HepG2 (cell line): Measurements from ENCODE around the gene ITPR1. TPM values are rescaled to one million over a fixed set of nuclear protein-coding genes. Genes with fewer than 3 reads are reported as not detected.

Source experiments
- CC2D1A ChIP-seq: sonication (generic); formaldehyde crosslinking; IDR thresholded peaks from 2 replicates; pipeline ENCODE4 v1.8.1; 2023; ENCODE audit warnings: mild to moderate bottlenecking, missing genetic modification reagents
- HDAC6 ChIP-seq: fragments of 200-600 bp; sonication (generic); IDR thresholded peaks from 2 replicates; pipeline ENCODE4 v1.7.0; 2017; ENCODE audit warnings: mild to moderate bottlenecking, antibody characterized with exemption, low read length, low read depth
- MEIS1 ChIP-seq: sonication (generic); formaldehyde crosslinking; IDR thresholded peaks from 2 replicates; pipeline ENCODE4 v1.9.0; 2021; ENCODE audit warnings: mild to moderate bottlenecking, missing genetic modification reagents, moderate library complexity, borderline replicate concordance
- NCOA1 ChIP-seq: sonication (generic); formaldehyde crosslinking; IDR thresholded peaks from 2 replicates; pipeline ENCODE4 v1.9.0; 2021; ENCODE audit warnings: missing genetic modification reagents
- POGZ ChIP-seq: sonication (generic); formaldehyde crosslinking; IDR thresholded peaks from 2 replicates; pipeline ENCODE4 v1.4.0; 2020; ENCODE audit warnings: mild to moderate bottlenecking, missing genetic modification reagents
- PPARG ChIP-seq: conservative IDR thresholded peaks from 2 replicates; pipeline ENCODE4 v1.6.1; 2016; ENCODE audit warnings: missing biosample characterization, missing genetic modification reagents
- RNF2 ChIP-seq: fragments of 450-650 bp; conservative IDR thresholded peaks from 2 replicates; pipeline ENCODE4 v1.6.1; 2016; ENCODE audit warnings: low read depth
- ZBTB21 ChIP-seq: sonication (generic); formaldehyde crosslinking; IDR thresholded peaks from 2 replicates; pipeline ENCODE4 v1.4.0; 2020; ENCODE audit warnings: missing genetic modification reagents
- ZBTB3 ChIP-seq: sonication (generic); formaldehyde crosslinking; IDR thresholded peaks from 2 replicates; pipeline ENCODE4 v1.4.0; 2020; ENCODE audit warnings: low read depth, mild to moderate bottlenecking, moderate library complexity, missing genetic modification reagents, borderline replicate concordance
- ZNF256 ChIP-seq: sonication (generic); formaldehyde crosslinking; conservative IDR thresholded peaks from 2 replicates; pipeline ENCODE4 v1.4.0; 2020; ENCODE audit warnings: missing genetic modification reagents
- ZNF343 ChIP-seq: sonication (generic); formaldehyde crosslinking; IDR thresholded peaks from 2 replicates; pipeline ENCODE4 v1.4.0; 2020; ENCODE audit warnings: mild to moderate bottlenecking, missing genetic modification reagents
- ZNF354B ChIP-seq: sonication (generic); formaldehyde crosslinking; IDR thresholded peaks from 2 replicates; pipeline ENCODE4 v1.8.0; 2022; ENCODE audit warnings: mild to moderate bottlenecking, missing genetic modification reagents
- ZNF530 ChIP-seq: sonication (generic); formaldehyde crosslinking; IDR thresholded peaks from 2 replicates; pipeline ENCODE4 v1.5.0; 2020; ENCODE audit warnings: low read depth, mild to moderate bottlenecking, missing genetic modification reagents
- ZNF703 ChIP-seq: sonication (generic); formaldehyde crosslinking; IDR thresholded peaks from 2 replicates; pipeline ENCODE4 v1.5.1; 2020; ENCODE audit warnings: missing genetic modification reagents, mild to moderate bottlenecking, moderate library complexity, borderline replicate concordance
- ZNF781 ChIP-seq: sonication (generic); formaldehyde crosslinking; IDR thresholded peaks from 2 replicates; pipeline ENCODE4 v1.5.1; 2020; ENCODE audit warnings: borderline replicate concordance, mild to moderate bottlenecking, missing genetic modification reagents; ENCODE audit errors: not compliant biosample characterization
- polyA plus RNA-seq, 8 experiments: library from polyadenylated mRNA; depleted of rRNA in 3 of 8; stranded (reverse) in 7 of 8; unstranded in 1 of 8; fragments of >200 nt; fragmentation: Illumina TruSeq in 4 of 8; extraction: Trizol in 4 of 8; gene quantifications; 2 replicates each; pipeline versions ENCODE4 v1.2.1 to v1.2.3, GENCODE V29; 2011 to 2016; ENCODE audit warnings: low read depth in 4 of 8, missing spikeins in 1 of 8, mixed read lengths in 1 of 8; ENCODE audit not compliant: insufficient read depth in 1 of 8
- total RNA-seq, 5 experiments: library from RNA; depleted of rRNA; stranded (reverse); fragments of >200 nt; fragmentation: Illumina TruSeq; extraction: Trizol; gene quantifications; 2 replicates each; pipeline ENCODE4 v1.2.3, GENCODE V29; 2016; ENCODE audit warnings: low read depth in 1 of 5
- TF ChIP-seq, protein P1 (sequence below): sonication (generic); formaldehyde crosslinking; IDR thresholded peaks from 2 replicates; pipeline ENCODE4 v1.5.0; 2020; ENCODE audit warnings: mild to moderate bottlenecking, missing genetic modification reagents
- TF ChIP-seq, protein P2 (sequence below), 2 experiments: sonication (generic) in 1 of 2; formaldehyde crosslinking in 1 of 2; IDR thresholded peaks; 2 replicates each; pipeline versions ENCODE4 v1.4.0 to v1.6.1; 2018 to 2020; ENCODE audit warnings: missing genetic modification reagents in 2 of 2, borderline replicate concordance in 1 of 2, low read depth in 1 of 2, mild to moderate bottlenecking in 1 of 2, missing biosample characterization in 1 of 2
- TF ChIP-seq, protein P3 (sequence below): sonication (generic); formaldehyde crosslinking; IDR thresholded peaks from 2 replicates; pipeline ENCODE4 v1.4.0; 2020; ENCODE audit warnings: missing genetic modification reagents
- TF ChIP-seq, protein P4 (sequence below): sonication (generic); formaldehyde crosslinking; IDR thresholded peaks from 2 replicates; pipeline ENCODE4 v1.5.0; 2020; ENCODE audit warnings: missing genetic modification reagents
- TF ChIP-seq, protein P5 (sequence below): sonication (generic); formaldehyde crosslinking; IDR thresholded peaks from 2 replicates; pipeline ENCODE4 v1.8.0; 2022; ENCODE audit warnings: mild to moderate bottlenecking, missing genetic modification reagents
- TF ChIP-seq, protein P6 (sequence below): sonication (generic); formaldehyde crosslinking; IDR thresholded peaks from 2 replicates; pipeline ENCODE4 v1.4.0; 2020; ENCODE audit warnings: missing genetic modification reagents

The ITPR1 gene
- total and polyA plus RNA-seq, 2 of the 13 experiments (the other 11 are each of a cell fraction or from before 2014, with no cell fraction given) = 10.0 to 11.4 TPM

DNA sequence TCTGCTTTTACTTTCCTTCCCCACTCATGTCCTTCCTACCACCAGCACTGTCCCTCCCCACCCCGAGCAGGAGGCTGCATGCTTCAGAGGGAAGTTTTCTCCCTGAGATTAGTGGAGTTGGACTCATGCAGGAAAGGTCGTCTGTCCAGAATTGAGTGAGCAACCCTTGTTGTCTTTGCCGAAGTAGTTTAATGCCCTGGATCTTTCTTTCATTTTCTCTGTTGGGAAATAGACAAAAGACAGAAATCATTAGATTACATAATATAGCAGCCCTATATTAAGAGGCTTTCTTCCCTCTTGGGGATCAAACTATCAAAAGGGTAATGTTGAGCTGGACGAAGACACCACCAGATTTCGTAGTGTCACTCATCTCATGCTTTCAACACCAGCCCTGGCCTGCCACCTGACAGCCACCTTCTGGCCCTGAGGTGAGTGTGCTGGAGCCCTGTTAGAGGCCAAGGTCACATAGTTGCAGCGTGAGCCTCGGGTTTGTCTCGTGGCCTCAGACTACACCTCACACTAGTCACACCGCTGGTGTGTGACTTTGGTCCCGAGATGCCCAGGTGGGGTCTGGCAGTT, 231.0 kb downstream of the ITPR1 start (continued):
- TF ChIP-seq HDAC6 = no peak
- TF ChIP-seq ZNF256 = no peak
- TF ChIP-seq, protein P1, sequence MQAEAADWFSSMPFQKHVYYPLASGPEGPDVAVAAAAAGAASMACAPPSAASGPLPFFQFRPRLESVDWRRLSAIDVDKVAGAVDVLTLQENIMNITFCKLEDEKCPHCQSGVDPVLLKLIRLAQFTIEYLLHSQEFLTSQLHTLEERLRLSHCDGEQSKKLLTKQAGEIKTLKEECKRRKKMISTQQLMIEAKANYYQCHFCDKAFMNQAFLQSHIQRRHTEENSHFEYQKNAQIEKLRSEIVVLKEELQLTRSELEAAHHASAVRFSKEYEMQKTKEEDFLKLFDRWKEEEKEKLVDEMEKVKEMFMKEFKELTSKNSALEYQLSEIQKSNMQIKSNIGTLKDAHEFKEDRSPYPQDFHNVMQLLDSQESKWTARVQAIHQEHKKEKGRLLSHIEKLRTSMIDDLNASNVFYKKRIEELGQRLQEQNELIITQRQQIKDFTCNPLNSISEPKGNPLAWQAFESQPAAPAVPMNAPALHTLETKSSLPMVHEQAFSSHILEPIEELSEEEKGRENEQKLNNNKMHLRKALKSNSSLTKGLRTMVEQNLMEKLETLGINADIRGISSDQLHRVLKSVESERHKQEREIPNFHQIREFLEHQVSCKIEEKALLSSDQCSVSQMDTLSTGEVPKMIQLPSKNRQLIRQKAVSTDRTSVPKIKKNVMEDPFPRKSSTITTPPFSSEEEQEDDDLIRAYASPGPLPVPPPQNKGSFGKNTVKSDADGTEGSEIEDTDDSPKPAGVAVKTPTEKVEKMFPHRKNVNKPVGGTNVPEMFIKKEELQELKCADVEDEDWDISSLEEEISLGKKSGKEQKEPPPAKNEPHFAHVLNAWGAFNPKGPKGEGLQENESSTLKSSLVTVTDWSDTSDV (CRISPR knock-in tag) = no peak
- TF ChIP-seq ZNF781 = no peak
- peak; percentile 57 for TF ChIP-seq POGZ (CRISPR knock-in tag)
- TF ChIP-seq ZNF343 = no peak
- TF ChIP-seq ZBTB3 (CRISPR knock-in tag) = no peak
- TF ChIP-seq PPARG (CRISPR knock-in tag) = no peak
- TF ChIP-seq, protein P2, sequence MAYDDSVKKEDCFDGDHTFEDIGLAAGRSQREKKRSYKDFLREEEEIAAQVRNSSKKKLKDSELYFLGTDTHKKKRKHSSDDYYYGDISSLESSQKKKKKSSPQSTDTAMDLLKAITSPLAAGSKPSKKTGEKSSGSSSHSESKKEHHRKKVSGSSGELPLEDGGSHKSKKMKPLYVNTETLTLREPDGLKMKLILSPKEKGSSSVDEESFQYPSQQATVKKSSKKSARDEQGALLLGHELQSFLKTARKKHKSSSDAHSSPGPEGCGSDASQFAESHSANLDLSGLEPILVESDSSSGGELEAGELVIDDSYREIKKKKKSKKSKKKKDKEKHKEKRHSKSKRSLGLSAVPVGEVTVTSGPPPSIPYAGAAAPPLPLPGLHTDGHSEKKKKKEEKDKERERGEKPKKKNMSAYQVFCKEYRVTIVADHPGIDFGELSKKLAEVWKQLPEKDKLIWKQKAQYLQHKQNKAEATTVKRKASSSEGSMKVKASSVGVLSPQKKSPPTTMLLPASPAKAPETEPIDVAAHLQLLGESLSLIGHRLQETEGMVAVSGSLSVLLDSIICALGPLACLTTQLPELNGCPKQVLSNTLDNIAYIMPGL (CRISPR knock-in tag; IDR thresholded peaks at IDR 0.05; ENCODE audit: borderline replicate concordance in 1 of 2, low read depth in 1 of 2) = peak in 1 of 2 experiments; percentile 44; a peak in 1 of 4 replicates
- no peak for TF ChIP-seq MEIS1 (CRISPR knock-in tag)
- TF ChIP-seq, protein P3, sequence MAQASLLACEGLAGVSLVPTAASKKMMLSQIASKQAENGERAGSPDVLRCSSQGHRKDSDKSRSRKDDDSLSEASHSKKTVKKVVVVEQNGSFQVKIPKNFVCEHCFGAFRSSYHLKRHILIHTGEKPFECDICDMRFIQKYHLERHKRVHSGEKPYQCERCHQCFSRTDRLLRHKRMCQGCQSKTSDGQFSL (CRISPR knock-in tag) = no peak
- no peak for TF ChIP-seq NCOA1 (CRISPR knock-in tag)
- peak; percentile 59; the same call in 1 of the 2 replicates for TF ChIP-seq RNF2
- TF ChIP-seq, protein P4, sequence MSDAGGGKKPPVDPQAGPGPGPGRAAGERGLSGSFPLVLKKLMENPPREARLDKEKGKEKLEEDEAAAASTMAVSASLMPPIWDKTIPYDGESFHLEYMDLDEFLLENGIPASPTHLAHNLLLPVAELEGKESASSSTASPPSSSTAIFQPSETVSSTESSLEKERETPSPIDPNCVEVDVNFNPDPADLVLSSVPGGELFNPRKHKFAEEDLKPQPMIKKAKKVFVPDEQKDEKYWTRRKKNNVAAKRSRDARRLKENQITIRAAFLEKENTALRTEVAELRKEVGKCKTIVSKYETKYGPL (CRISPR knock-in tag) = no peak
- no peak for TF ChIP-seq ZNF354B
- no peak for TF ChIP-seq CC2D1A (CRISPR knock-in tag)
- TF ChIP-seq, protein P5, sequence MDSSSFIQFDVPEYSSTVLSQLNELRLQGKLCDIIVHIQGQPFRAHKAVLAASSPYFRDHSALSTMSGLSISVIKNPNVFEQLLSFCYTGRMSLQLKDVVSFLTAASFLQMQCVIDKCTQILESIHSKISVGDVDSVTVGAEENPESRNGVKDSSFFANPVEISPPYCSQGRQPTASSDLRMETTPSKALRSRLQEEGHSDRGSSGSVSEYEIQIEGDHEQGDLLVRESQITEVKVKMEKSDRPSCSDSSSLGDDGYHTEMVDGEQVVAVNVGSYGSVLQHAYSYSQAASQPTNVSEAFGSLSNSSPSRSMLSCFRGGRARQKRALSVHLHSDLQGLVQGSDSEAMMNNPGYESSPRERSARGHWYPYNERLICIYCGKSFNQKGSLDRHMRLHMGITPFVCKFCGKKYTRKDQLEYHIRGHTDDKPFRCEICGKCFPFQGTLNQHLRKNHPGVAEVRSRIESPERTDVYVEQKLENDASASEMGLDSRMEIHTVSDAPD = no peak
- TF ChIP-seq ZNF703 = no peak
- no peak for TF ChIP-seq ZNF530 (CRISPR knock-in tag)
- no peak for TF ChIP-seq ZBTB21 (CRISPR knock-in tag)
- TF ChIP-seq, protein P6, sequence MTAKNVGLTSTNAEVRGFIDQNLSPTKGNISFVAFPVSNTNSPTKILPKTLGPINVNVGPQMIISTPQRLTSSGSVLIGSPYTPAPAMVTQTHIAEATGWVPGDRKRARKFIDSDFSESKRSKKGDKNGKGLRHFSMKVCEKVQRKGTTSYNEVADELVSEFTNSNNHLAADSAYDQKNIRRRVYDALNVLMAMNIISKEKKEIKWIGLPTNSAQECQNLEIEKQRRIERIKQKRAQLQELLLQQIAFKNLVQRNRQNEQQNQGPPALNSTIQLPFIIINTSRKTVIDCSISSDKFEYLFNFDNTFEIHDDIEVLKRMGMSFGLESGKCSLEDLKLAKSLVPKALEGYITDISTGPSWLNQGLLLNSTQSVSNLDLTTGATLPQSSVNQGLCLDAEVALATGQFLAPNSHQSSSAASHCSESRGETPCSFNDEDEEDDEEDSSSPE = 0 out of 2 replicates have a peak, but pooled peaks have one; percentile 26
